Ishikawa (cell line): ENCODE results near the gene BRCA1.

Experiments
- CEBPB ChIP-seq: IDR thresholded peaks from 2 replicates; pipeline ENCODE4 v1.6.1; 2012
- CREB1 ChIP-seq: IDR thresholded peaks from 2 replicates; pipeline ENCODE4 v1.6.1; 2012; ENCODE audit warnings: low read depth
- EGR1 ChIP-seq: IDR thresholded peaks from 2 replicates; pipeline ENCODE4 v1.6.1; 2012
- EP300 ChIP-seq: IDR thresholded peaks from 2 replicates; pipeline ENCODE4 v1.6.1; 2012; ENCODE audit warnings: borderline replicate concordance
- FOXM1 ChIP-seq: IDR thresholded peaks from 2 replicates; pipeline ENCODE4 v1.6.1; 2012; ENCODE audit warnings: low read depth, borderline replicate concordance
- MAX ChIP-seq: IDR thresholded peaks from 2 replicates; pipeline ENCODE4 v1.6.1; 2012
- NFIC ChIP-seq: IDR thresholded peaks from 2 replicates; pipeline ENCODE4 v1.6.1; 2012
- RAD21 ChIP-seq: IDR thresholded peaks from 2 replicates; pipeline ENCODE4 v1.6.1; 2012; ENCODE audit warnings: low read depth
- REST ChIP-seq: IDR thresholded peaks from 2 replicates; pipeline ENCODE4 v1.6.1; 2012; ENCODE audit warnings: low read depth, mild to moderate bottlenecking
- TAF1 ChIP-seq: IDR thresholded peaks from 2 replicates; pipeline ENCODE4 v1.6.1; 2012; ENCODE audit warnings: low read depth, mild to moderate bottlenecking
- TCF12 ChIP-seq: IDR thresholded peaks from 2 replicates; pipeline ENCODE4 v1.6.1; 2012; ENCODE audit warnings: low read depth
- TEAD4 ChIP-seq: IDR thresholded peaks from 2 replicates; pipeline ENCODE4 v1.6.1; 2012
- USF1 ChIP-seq: IDR thresholded peaks from 2 replicates; pipeline ENCODE4 v1.6.1; 2012
- YY1 ChIP-seq: IDR thresholded peaks from 2 replicates; pipeline ENCODE4 v1.6.1; 2012; ENCODE audit warnings: low read depth
- ZBTB7A ChIP-seq: IDR thresholded peaks from 2 replicates; pipeline ENCODE4 v1.6.1; 2012; ENCODE audit warnings: low read depth

BRCA1 gene

GRCh38 chr17:43085474-43085873, 39.7 kb downstream of the BRCA1 start:
- TF ChIP-seq YY1, result no peak
- TF ChIP-seq RAD21, result peak; percentile 31; the same call in 1 of the 2 replicates
- no peak for TF ChIP-seq CREB1
- no peak for TF ChIP-seq REST
- TF ChIP-seq TEAD4, result 0 out of 2 replicates have a peak, but pooled peaks have one; percentile 15
- TF ChIP-seq FOXM1, result no peak
- no peak for TF ChIP-seq MAX
- TF ChIP-seq EP300, result no peak
- TF ChIP-seq CEBPB, result 0 out of 2 replicates have a peak, but pooled peaks have one; percentile 33
- no peak for TF ChIP-seq ZBTB7A
- no peak for TF ChIP-seq TAF1
- TF ChIP-seq USF1, result no peak
- TF ChIP-seq TCF12, result no peak

- TF ChIP-seq EP300 (no peak), CREB1 (no peak), TCF12 (no peak), RAD21 (no peak), CEBPB (no peak), TAF1 (no peak), EGR1 (no peak), NFIC (no peak), YY1 (no peak), ZBTB7A (no peak), TEAD4 (no peak), USF1 (no peak), REST (no peak), FOXM1 (no peak)
Observed at GRCh38 chr17:43079641-43080302, 45.4 kb downstream of the BRCA1 start.

GRCh38 chr17:43074869-43075268, 50.3 kb downstream of the BRCA1 start:
- TF ChIP-seq CEBPB (no peak), CREB1 (no peak)

- no peak for TF ChIP-seq USF1
Observed at GRCh38 chr17:43070872-43071271, 54.3 kb downstream of the BRCA1 start.

GRCh38 chr17:43070257-43070656, 54.9 kb downstream of the BRCA1 start:
- TF ChIP-seq NFIC, result no peak
- TF ChIP-seq EP300, result no peak
- no peak for TF ChIP-seq TAF1
- no peak for TF ChIP-seq RAD21
- TF ChIP-seq CEBPB, result no peak
- no peak for TF ChIP-seq TEAD4
- TF ChIP-seq ZBTB7A, result no peak
- no peak for TF ChIP-seq TCF12
- no peak for TF ChIP-seq USF1

GRCh38 chr17:43069368-43069898, 55.7 kb downstream of the BRCA1 start:
- no peak for TF ChIP-seq NFIC
- TF ChIP-seq YY1, result no peak
- no peak for TF ChIP-seq REST
- no peak for TF ChIP-seq EP300
- no peak for TF ChIP-seq MAX
- no peak for TF ChIP-seq EGR1
- no peak for TF ChIP-seq RAD21
- no peak for TF ChIP-seq FOXM1
- no peak for TF ChIP-seq TAF1
- no peak for TF ChIP-seq TCF12
- TF ChIP-seq TEAD4, result no peak
- TF ChIP-seq USF1, result no peak
- no peak for TF ChIP-seq ZBTB7A
- TF ChIP-seq CREB1, result no peak
